HepG2 (cell line): Measurements from ENCODE around the gene ANKRD11. TPM values are rescaled to one million over a fixed set of nuclear protein-coding genes. Genes with fewer than 3 reads are reported as not detected.

Experiments used
- CAMTA2 ChIP-seq: sonication (generic); formaldehyde crosslinking; IDR thresholded peaks from 2 replicates; pipeline ENCODE4 v1.4.0; 2020; ENCODE audit warnings: mild to moderate bottlenecking, missing genetic modification reagents, borderline replicate concordance
- CHD4 ChIP-seq: fragments of 200-600 bp; sonication (generic); IDR thresholded peaks from 2 replicates; pipeline ENCODE4 v1.7.0; 2017; ENCODE audit warnings: mild to moderate bottlenecking, low read length, borderline replicate concordance
- ELF4 ChIP-seq: sonication (generic); formaldehyde crosslinking; IDR thresholded peaks from 2 replicates; pipeline ENCODE4 v1.5.0; 2020; ENCODE audit warnings: missing genetic modification reagents, mild to moderate bottlenecking, moderate library complexity, borderline replicate concordance
- ETV6 ChIP-seq: sonication (generic); formaldehyde crosslinking; conservative IDR thresholded peaks from 2 replicates; pipeline ENCODE4 v1.4.0; 2020; ENCODE audit warnings: missing genetic modification reagents
- GMEB1 ChIP-seq: sonication (generic); formaldehyde crosslinking; IDR thresholded peaks from 2 replicates; pipeline ENCODE4 v1.5.1; 2020; ENCODE audit warnings: missing genetic modification reagents, mild to moderate bottlenecking, borderline replicate concordance
- HIVEP1 ChIP-seq: sonication (generic); formaldehyde crosslinking; IDR thresholded peaks from 2 replicates; pipeline ENCODE4 v1.4.0; 2020; ENCODE audit warnings: mild to moderate bottlenecking, missing genetic modification reagents
- HOXA9 ChIP-seq: sonication (generic); formaldehyde crosslinking; IDR thresholded peaks from 2 replicates; pipeline ENCODE4 v1.8.1; 2022; ENCODE audit warnings: missing genetic modification reagents, mild to moderate bottlenecking, moderate library complexity, borderline replicate concordance
- MTF2 ChIP-seq: sonication (generic); formaldehyde crosslinking; IDR thresholded peaks from 2 replicates; pipeline ENCODE4 v1.5.0; 2020; ENCODE audit warnings: missing genetic modification reagents, borderline replicate concordance
- NCOA1 ChIP-seq: sonication (generic); formaldehyde crosslinking; IDR thresholded peaks from 2 replicates; pipeline ENCODE4 v1.9.0; 2021; ENCODE audit warnings: missing genetic modification reagents
- NR1H2 ChIP-seq: sonication (generic); formaldehyde crosslinking; IDR thresholded peaks from 2 replicates; pipeline ENCODE4 v1.8.1; 2022; ENCODE audit warnings: low read depth, missing genetic modification reagents, borderline replicate concordance
- NR2F1 ChIP-seq, 2 experiments: fragments of 450-650 bp in 1 of 2; formaldehyde crosslinking in 1 of 2; IDR thresholded peaks; 2 replicates each; pipeline versions ENCODE4 v1.5.0 to v1.6.1; 2016 to 2020; ENCODE audit warnings: mild to moderate bottlenecking in 1 of 2, missing compliant biosample characterization in 1 of 2, missing genetic modification reagents in 1 of 2, moderate library complexity in 1 of 2
- ZBTB38 ChIP-seq: sonication (generic); formaldehyde crosslinking; IDR thresholded peaks from 2 replicates; pipeline ENCODE4 v1.5.1; 2020; ENCODE audit warnings: mild to moderate bottlenecking, missing genetic modification reagents
- ZMAT5 ChIP-seq: sonication (generic); formaldehyde crosslinking; IDR thresholded peaks from 2 replicates; pipeline ENCODE4 v1.5.0; 2020; ENCODE audit warnings: mild to moderate bottlenecking, low read depth, missing genetic modification reagents, borderline replicate concordance
- ZNF614 ChIP-seq: IDR thresholded peaks from 2 replicates; pipeline ENCODE4 v1.6.1; 2018; ENCODE audit warnings: missing biosample characterization, missing genetic modification reagents, inconsistent platforms, borderline replicate concordance
- ZNF784 ChIP-seq: sonication (generic); formaldehyde crosslinking; IDR thresholded peaks from 2 replicates; pipeline ENCODE4 v1.5.1; 2020; ENCODE audit warnings: missing genetic modification reagents, mild to moderate bottlenecking, borderline replicate concordance
- ZNF788 ChIP-seq: sonication (generic); formaldehyde crosslinking; IDR thresholded peaks from 2 replicates; pipeline ENCODE4 v1.5.0; 2020; ENCODE audit warnings: mild to moderate bottlenecking, missing genetic modification reagents, borderline replicate concordance
- ZSCAN21 ChIP-seq: sonication (generic); formaldehyde crosslinking; IDR thresholded peaks from 2 replicates; pipeline ENCODE4 v1.8.0; 2022; ENCODE audit warnings: mild to moderate bottlenecking, missing genetic modification reagents, moderate library complexity, borderline replicate concordance
- ZSCAN31 ChIP-seq: sonication (generic); formaldehyde crosslinking; IDR thresholded peaks from 2 replicates; pipeline ENCODE4 v1.5.0; 2020; ENCODE audit warnings: low read depth, mild to moderate bottlenecking, missing genetic modification reagents
- polyA plus RNA-seq, 8 experiments: library from polyadenylated mRNA; depleted of rRNA in 3 of 8; stranded (reverse) in 7 of 8; unstranded in 1 of 8; fragments of >200 nt; fragmentation: Illumina TruSeq in 4 of 8; extraction: Trizol in 4 of 8; gene quantifications; 2 replicates each; pipeline versions ENCODE4 v1.2.1 to v1.2.3, GENCODE V29; 2011 to 2016; ENCODE audit warnings: low read depth in 4 of 8, missing spikeins in 1 of 8, mixed read lengths in 1 of 8; ENCODE audit not compliant: insufficient read depth in 1 of 8
- total RNA-seq, 5 experiments: library from RNA; depleted of rRNA; stranded (reverse); fragments of >200 nt; fragmentation: Illumina TruSeq; extraction: Trizol; gene quantifications; 2 replicates each; pipeline ENCODE4 v1.2.3, GENCODE V29; 2016; ENCODE audit warnings: low read depth in 1 of 5
- TF ChIP-seq, protein P1 (sequence below): sonication (generic); formaldehyde crosslinking; IDR thresholded peaks from 2 replicates; pipeline ENCODE4 v1.8.1; 2023; ENCODE audit warnings: mild to moderate bottlenecking, missing genetic modification reagents
- TF ChIP-seq, protein P2 (sequence below): sonication (generic); formaldehyde crosslinking; IDR thresholded peaks from 2 replicates; pipeline ENCODE4 v1.4.0; 2020; ENCODE audit warnings: missing genetic modification reagents
- TF ChIP-seq, protein P3 (sequence below): sonication (generic); formaldehyde crosslinking; IDR thresholded peaks from 2 replicates; pipeline ENCODE4 v1.9.0; 2022; ENCODE audit warnings: missing genetic modification reagents, mild to moderate bottlenecking, borderline replicate concordance

ANKRD11 gene
- total and polyA plus RNA-seq, 2 of the 13 experiments (the other 11 are each of a cell fraction or from before 2014, with no cell fraction given), result 21.4 to 38.4 TPM

- TF ChIP-seq ZSCAN21 (CRISPR knock-in tag) (no peak), ZNF784 (CRISPR knock-in tag) (no peak), ETV6 (no peak; the same call in 1 of the 2 replicates), HIVEP1 (CRISPR knock-in tag) (no peak), ZNF614 (no peak), ZSCAN31 (no peak), NR2F1 (CRISPR knock-in tag; IDR thresholded peaks at IDR 0.05) (no peak), HOXA9 (CRISPR knock-in tag) (no peak), NR1H2 (CRISPR knock-in tag) (no peak), NCOA1 (CRISPR knock-in tag) (no peak), MTF2 (CRISPR knock-in tag) (no peak), GMEB1 (no peak; the same call in 1 of the 2 replicates), ZMAT5 (no peak), CAMTA2 (CRISPR knock-in tag) (no peak), ZNF788 (CRISPR knock-in tag) (no peak; the same call in 1 of the 2 replicates), CHD4 (no peak), ELF4 (CRISPR knock-in tag) (no peak), ZBTB38 (CRISPR knock-in tag) (peak; percentile 95)
- TF ChIP-seq, protein P1, sequence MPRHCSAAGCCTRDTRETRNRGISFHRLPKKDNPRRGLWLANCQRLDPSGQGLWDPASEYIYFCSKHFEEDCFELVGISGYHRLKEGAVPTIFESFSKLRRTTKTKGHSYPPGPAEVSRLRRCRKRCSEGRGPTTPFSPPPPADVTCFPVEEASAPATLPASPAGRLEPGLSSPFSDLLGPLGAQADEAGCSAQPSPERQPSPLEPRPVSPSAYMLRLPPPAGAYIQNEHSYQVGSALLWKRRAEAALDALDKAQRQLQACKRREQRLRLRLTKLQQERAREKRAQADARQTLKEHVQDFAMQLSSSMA, result no peak
- TF ChIP-seq, protein P2, sequence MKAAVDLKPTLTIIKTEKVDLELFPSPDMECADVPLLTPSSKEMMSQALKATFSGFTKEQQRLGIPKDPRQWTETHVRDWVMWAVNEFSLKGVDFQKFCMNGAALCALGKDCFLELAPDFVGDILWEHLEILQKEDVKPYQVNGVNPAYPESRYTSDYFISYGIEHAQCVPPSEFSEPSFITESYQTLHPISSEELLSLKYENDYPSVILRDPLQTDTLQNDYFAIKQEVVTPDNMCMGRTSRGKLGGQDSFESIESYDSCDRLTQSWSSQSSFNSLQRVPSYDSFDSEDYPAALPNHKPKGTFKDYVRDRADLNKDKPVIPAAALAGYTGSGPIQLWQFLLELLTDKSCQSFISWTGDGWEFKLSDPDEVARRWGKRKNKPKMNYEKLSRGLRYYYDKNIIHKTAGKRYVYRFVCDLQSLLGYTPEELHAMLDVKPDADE, result no peak
- TF ChIP-seq, protein P3, sequence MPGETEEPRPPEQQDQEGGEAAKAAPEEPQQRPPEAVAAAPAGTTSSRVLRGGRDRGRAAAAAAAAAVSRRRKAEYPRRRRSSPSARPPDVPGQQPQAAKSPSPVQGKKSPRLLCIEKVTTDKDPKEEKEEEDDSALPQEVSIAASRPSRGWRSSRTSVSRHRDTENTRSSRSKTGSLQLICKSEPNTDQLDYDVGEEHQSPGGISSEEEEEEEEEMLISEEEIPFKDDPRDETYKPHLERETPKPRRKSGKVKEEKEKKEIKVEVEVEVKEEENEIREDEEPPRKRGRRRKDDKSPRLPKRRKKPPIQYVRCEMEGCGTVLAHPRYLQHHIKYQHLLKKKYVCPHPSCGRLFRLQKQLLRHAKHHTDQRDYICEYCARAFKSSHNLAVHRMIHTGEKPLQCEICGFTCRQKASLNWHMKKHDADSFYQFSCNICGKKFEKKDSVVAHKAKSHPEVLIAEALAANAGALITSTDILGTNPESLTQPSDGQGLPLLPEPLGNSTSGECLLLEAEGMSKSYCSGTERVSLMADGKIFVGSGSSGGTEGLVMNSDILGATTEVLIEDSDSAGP (CRISPR knock-in tag), result peak; percentile 30; the same call in 1 of the 2 replicates
Measured at GRCh38 chr16:89383095-89384003, 107.0 kb downstream of the ANKRD11 start (continued).
